GM19240 (cell line): Measurements from ENCODE around the gene ACOT11.

Experiments
- DNase-seq: peaks from one replicate; pipeline ENCODE4 v3.0.0; 2011; ENCODE audit warnings: low spot score; ENCODE audit not compliant: insufficient read length

The ACOT11 gene

GRCh38 chr1:54537611-54538010, 10.4 kb upstream of the ACOT11 start:
- DNase-seq: no peak

GRCh38 chr1:54538538-54538937, 9.5 kb upstream of the ACOT11 start:
- DNase-seq: no peak

GRCh38 chr1:54540582-54541295, 7.3 kb upstream of the ACOT11 start:
- DNase-seq: no peak

- peak; percentile 46 for DNase-seq
Observed at GRCh38 chr1:54542120-54542961, 5.7 kb upstream of the ACOT11 start.

- DNase-seq: no peak
Observed at GRCh38 chr1:54542962-54543539, 5.0 kb upstream of the ACOT11 start.

GRCh38 chr1:54543729-54544496, 4.1 kb upstream of the ACOT11 start:
- DNase-seq: no peak

GRCh38 chr1:54545916-54546635, 2.0 kb upstream of the ACOT11 start:
- DNase-seq: no peak

- DNase-seq: no peak
Observed at GRCh38 chr1:54546651-54547401, 1.2 kb upstream of the ACOT11 start.

- no peak for DNase-seq
Observed at GRCh38 chr1:54548389-54549044, 489 bp downstream of the ACOT11 start.

GRCh38 chr1:54549181-54549924, 1.3 kb downstream of the ACOT11 start:
- no peak for DNase-seq

- no peak for DNase-seq
Observed at GRCh38 chr1:54551891-54552290, 3.9 kb downstream of the ACOT11 start.

- no peak for DNase-seq
Observed at GRCh38 chr1:54553602-54554313, 5.7 kb downstream of the ACOT11 start.

GRCh38 chr1:54556110-54556509, 8.1 kb downstream of the ACOT11 start:
- DNase-seq: no peak

- no peak for DNase-seq
Observed at GRCh38 chr1:54557671-54558355, 9.8 kb downstream of the ACOT11 start.

- no peak for DNase-seq
Observed at GRCh38 chr1:54558434-54559030, 10.5 kb downstream of the ACOT11 start.

GRCh38 chr1:54559111-54559548, 11.1 kb downstream of the ACOT11 start:
- DNase-seq: no peak

GRCh38 chr1:54559771-54560231, 11.8 kb downstream of the ACOT11 start:
- no peak for DNase-seq
